Rectal smooth muscle tissue (tissue), 1 donor: ENCODE results near the gene MYBPHL.

ENCODE experiments used
- H3K27ac ChIP-seq: one replicate; pipeline ENCODE4 v1.7.0; 2013; ENCODE audit warnings: low read depth, low read length, inconsistent platforms
- H3K27me3 ChIP-seq: one replicate; pipeline ENCODE4 v1.7.0; 2013; ENCODE audit warnings: low read length; ENCODE audit not compliant: control insufficient read depth, insufficient read depth
- H3K36me3 ChIP-seq: one replicate; pipeline ENCODE4 v1.7.0; 2013; ENCODE audit warnings: low read length; ENCODE audit not compliant: control insufficient read depth, insufficient read depth
- H3K4me1 ChIP-seq: one replicate; pipeline ENCODE4 v1.7.0; 2013; ENCODE audit warnings: low read length; ENCODE audit not compliant: control insufficient read depth, insufficient read depth
- H3K4me3 ChIP-seq: one replicate; pipeline ENCODE4 v1.7.0; 2013; ENCODE audit warnings: low read length
- H3K9ac ChIP-seq: one replicate; pipeline ENCODE4 v1.7.0; 2013; ENCODE audit warnings: low read length

Gene MYBPHL

GRCh38 chr1:109264379-109264755, 42.4 kb downstream of the MYBPHL start:
- H3K4me3 ChIP-seq, result no peak overlapping the region
- no peaks in the 10 kb centered on the region for H3K36me3 ChIP-seq
- H3K9ac ChIP-seq, result no peak overlapping the region
- H3K4me1 ChIP-seq, result no peaks in the 10 kb centered on the region
- no peak overlapping the region for H3K27ac ChIP-seq
- H3K27me3 ChIP-seq, result no peaks in the 10 kb centered on the region

- no peaks in the 10 kb centered on the region for H3K27me3 ChIP-seq
- no peak overlapping the region for H3K9ac ChIP-seq
- H3K4me1 ChIP-seq, result no peaks in the 10 kb centered on the region
- no peak overlapping the region for H3K27ac ChIP-seq
- no peaks in the 10 kb centered on the region for H3K36me3 ChIP-seq
- H3K4me3 ChIP-seq, result no peak overlapping the region
Measured at GRCh38 chr1:109263597-109264378, 43.0 kb downstream of the MYBPHL start.

DNA sequence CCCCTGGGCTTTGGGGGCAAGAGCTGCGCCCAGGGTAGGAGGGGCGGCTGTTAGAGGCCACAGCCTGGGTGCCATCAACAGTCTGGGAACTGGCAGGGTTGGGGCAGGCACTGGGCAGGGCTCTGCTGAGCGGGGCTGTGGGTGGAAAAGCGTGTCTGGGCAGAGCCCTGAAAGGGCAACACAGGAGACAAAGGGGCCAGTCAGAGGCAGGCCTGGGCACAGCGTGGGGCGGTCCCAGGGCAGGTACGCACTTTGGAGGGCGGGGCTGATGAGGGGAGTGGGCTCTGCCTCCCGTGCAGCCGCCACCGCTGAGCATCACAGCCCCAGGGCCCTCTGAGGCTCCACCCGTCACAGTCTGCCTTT, 43.6 kb downstream of the MYBPHL start:
- no peaks in the 10 kb centered on the region for H3K27me3 ChIP-seq
- no peak overlapping the region for H3K4me3 ChIP-seq
- H3K36me3 ChIP-seq, result no peaks in the 10 kb centered on the region
- H3K9ac ChIP-seq, result no peak overlapping the region
- H3K4me1 ChIP-seq, result no peaks in the 10 kb centered on the region
- no peak overlapping the region for H3K27ac ChIP-seq

- no peaks in the 10 kb centered on the region for H3K36me3 ChIP-seq
- no peak overlapping the region for H3K27ac ChIP-seq
- H3K4me1 ChIP-seq, result no peaks in the 10 kb centered on the region
- no peaks in the 10 kb centered on the region for H3K27me3 ChIP-seq
- no peak overlapping the region for H3K4me3 ChIP-seq
- H3K9ac ChIP-seq, result no peak overlapping the region
Measured at GRCh38 chr1:109262231-109263055, 44.4 kb downstream of the MYBPHL start.

DNA sequence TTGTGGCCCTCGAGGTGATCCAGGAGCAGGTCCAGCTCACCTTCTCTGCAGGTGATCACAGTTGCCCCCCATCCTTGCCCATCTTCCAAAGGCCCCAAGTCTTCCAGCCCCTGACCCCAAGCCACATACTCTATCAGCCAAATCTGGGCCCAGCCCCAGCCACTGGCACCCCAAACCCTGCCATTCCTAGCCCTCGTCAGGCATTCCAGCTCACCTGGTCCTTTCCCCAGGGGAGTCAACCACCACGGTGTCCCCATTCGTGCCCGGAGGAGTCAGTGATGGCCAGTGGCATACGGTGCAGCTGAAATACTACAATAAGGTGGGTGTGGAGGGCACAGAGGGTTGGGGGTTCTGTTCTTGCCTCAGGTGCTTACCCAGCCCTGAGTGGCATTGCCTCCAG, 45.2 kb downstream of the MYBPHL start:
- no peaks in the 10 kb centered on the region for H3K4me1 ChIP-seq

GRCh38 chr1:109261006-109261405, 45.8 kb downstream of the MYBPHL start:
- H3K4me3 ChIP-seq, result no peak overlapping the region
- no peak overlapping the region for H3K27ac ChIP-seq
- no peaks in the 10 kb centered on the region for H3K27me3 ChIP-seq
- no peak overlapping the region for H3K9ac ChIP-seq
- H3K36me3 ChIP-seq, result no peaks in the 10 kb centered on the region
- H3K4me1 ChIP-seq, result no peaks in the 10 kb centered on the region

More for the DNA sequence above, 45.2 kb downstream of the MYBPHL start:
- no peak overlapping the region for H3K27ac ChIP-seq
- H3K27me3 ChIP-seq, result no peaks in the 10 kb centered on the region
- H3K4me3 ChIP-seq, result no peak overlapping the region
- no peaks in the 10 kb centered on the region for H3K36me3 ChIP-seq
- no peak overlapping the region for H3K9ac ChIP-seq

DNA sequence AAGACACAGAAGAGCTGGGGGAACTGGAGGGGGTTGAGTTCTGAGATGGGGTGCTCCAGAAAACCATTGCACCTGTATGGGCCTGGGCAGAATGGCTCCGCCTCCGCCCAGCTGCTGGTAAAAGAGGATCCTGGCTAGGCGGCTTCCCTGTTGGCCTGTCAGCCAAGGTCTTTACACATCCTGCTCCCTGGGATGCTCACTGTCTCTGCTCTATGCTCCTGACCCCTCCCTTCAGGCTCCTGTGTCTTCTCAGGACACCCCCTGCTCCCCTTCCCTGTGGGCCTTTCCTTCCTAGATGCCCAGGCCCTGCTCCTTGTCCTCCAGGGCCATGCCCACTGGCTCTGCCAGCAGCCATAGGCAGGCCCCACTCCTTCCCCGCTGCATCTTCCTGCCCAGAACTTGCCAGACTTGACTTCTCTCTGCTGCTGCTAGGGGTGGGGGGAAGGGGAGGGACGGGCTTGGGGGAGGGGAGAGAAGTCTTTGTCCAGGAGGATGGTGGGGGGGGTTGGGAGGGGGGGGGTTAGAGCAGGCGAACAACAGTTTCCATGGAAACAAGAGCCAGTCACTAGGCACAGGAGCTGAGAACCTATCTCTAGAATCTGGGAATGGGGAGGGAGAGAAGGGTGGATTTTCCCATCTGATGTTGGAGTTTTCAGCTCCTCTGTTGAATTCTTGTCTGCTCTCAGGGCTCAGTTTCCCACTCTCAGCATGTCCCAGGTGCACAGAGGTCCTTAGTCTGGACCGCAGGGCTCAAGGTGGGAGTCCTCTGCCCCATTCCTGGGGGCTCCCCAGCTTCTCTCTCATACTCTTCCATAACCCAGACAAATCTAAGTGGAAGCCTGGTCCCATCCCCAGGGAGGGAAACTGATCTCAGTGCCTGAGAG, 46.9 kb downstream of the MYBPHL start:
- Histone ChIP-seq H3K27ac (no peak overlapping the region), H3K4me1 (peaks cover under 1% of the 10 kb centered on the region), H3K4me3 (no peak overlapping the region), H3K9ac (no peak overlapping the region), H3K36me3 (no peaks in the 10 kb centered on the region), H3K27me3 (no peaks in the 10 kb centered on the region)

DNA sequence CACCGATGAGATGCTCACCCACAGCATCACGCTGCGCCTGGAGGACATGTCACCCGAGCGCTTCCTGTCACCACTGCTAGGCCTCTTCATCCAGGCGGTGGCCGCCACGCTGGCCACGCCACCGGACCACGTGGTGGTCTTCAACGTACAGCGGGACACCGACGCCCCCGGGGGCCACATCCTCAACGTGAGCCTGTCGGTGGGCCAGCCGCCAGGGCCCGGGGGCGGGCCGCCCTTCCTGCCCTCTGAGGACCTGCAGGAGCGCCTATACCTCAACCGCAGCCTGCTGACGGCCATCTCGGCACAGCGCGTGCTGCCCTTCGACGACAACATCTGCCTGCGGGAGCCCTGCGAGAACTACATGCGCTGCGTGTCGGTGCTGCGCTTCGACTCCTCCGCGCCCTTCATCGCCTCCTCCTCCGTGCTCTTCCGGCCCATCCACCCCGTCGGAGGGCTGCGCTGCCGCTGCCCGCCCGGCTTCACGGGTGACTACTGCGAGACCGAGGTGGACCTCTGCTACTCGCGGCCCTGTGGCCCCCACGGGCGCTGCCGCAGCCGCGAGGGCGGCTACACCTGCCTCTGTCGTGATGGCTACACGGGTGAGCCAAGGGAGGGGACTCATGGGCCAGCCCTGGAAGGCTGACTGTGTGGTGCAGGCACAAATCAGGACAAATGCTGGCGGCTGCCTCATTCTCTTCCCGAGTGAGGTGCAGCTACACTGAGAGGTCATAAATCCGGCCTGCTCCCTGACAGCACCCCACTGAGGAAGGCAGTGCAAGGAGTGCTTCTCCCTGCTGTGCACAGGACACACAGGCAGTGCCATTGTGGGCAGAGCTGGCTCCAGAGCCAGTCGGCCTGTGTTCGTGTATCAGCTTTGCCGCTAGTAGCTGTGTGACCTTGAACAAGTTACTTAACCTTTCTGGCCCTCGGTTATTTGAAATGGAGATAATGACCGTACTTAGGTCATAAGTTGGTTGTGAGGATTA, 48.0 kb downstream of the MYBPHL start:
- Histone ChIP-seq H3K36me3 (no peaks in the 10 kb centered on the region), H3K4me1 (peaks cover 12% of the 10 kb centered on the region), H3K9ac (no peak overlapping the region), H3K27me3 (no peaks in the 10 kb centered on the region), H3K27ac (no peak overlapping the region), H3K4me3 (no peak overlapping the region)

- peaks cover 18% of the 10 kb centered on the region for H3K4me1 ChIP-seq
- H3K27ac ChIP-seq, result no peak overlapping the region
- H3K27me3 ChIP-seq, result no peaks in the 10 kb centered on the region
- no peaks in the 10 kb centered on the region for H3K36me3 ChIP-seq
- H3K9ac ChIP-seq, result no peak overlapping the region
- H3K4me3 ChIP-seq, result no peak overlapping the region
Measured at GRCh38 chr1:109257682-109258421, 49.0 kb downstream of the MYBPHL start.

GRCh38 chr1:109256971-109257681, 49.7 kb downstream of the MYBPHL start:
- Histone ChIP-seq H3K27me3 (no peaks in the 10 kb centered on the region), H3K9ac (no peak overlapping the region), H3K4me1 (peaks cover 18% of the 10 kb centered on the region), H3K27ac (no peak overlapping the region), H3K4me3 (no peak overlapping the region), H3K36me3 (no peaks in the 10 kb centered on the region)
